ENCODE data around the gene SPTLC3.

The SPTLC3 gene

GRCh38 chr20:12966468-12967085 is 42.2 kb upstream of the SPTLC3 start:
- DNase-seq (ENCODE audit: low read depth) = no peak
- peak; percentile 60 for TF ChIP-seq CTCF (conservative IDR thresholded peaks at IDR 0.05; ENCODE audit: low read depth, low read length)
- H3K4me3 ChIP-seq (ENCODE audit: low read length) = no peak overlapping the region

DNA sequence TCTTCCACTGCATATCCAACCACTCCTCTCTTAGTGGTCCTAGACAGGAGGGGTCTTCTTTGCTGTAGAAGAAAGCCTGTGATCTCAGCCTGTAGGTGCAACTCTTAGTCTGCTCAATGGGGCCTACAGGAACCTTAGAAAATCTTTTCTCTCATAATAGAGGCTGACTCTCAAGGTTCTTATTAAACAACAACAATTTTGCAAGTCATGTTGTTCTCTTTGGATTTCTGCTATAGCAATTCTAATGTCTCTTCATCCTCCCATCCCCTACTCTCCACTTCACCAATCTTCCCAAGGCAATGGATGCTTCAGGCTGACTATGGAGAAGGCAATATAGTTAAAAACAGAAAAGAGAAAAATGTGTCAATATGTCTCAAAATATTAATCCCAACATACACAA is 40.8 kb upstream of the SPTLC3 start:
- TF ChIP-seq CTCF (conservative IDR thresholded peaks at IDR 0.05; ENCODE audit: low read depth, low read length) = no peak
- H3K4me3 ChIP-seq (ENCODE audit: low read length) = no peak overlapping the region
- DNase-seq (ENCODE audit: low read depth) = no peak

DNA sequence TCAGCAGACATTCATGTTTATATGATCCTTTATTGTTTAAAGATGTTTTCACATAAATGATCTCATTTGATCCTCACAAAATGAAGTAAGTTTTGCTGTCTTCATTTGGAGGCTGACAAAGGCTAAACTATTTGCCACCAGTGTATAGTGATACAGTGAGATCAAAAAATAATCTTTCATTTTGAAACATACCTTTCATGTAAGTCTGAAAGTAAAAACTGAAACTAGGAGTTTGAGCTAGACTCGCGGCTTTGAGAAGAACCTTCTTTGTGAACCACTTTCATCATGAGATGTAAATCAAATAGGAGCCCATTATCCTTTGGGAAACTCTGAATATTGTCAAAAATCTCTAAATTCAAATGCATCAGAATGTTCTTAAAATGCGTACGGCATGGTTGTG is 40.3 kb upstream of the SPTLC3 start:
- DNase-seq (ENCODE audit: low read depth) = no peak
- no peak for TF ChIP-seq CTCF (conservative IDR thresholded peaks at IDR 0.05; ENCODE audit: low read depth, low read length)
- H3K4me3 ChIP-seq (ENCODE audit: low read length) = no peak overlapping the region

GRCh38 chr20:12969071-12969669 is 39.6 kb upstream of the SPTLC3 start:
- DNase-seq (ENCODE audit: low read depth) = no peak
- no peak overlapping the region for H3K4me3 ChIP-seq (ENCODE audit: low read length)
- no peak for TF ChIP-seq CTCF (conservative IDR thresholded peaks at IDR 0.05; ENCODE audit: low read depth, low read length)

DNA sequence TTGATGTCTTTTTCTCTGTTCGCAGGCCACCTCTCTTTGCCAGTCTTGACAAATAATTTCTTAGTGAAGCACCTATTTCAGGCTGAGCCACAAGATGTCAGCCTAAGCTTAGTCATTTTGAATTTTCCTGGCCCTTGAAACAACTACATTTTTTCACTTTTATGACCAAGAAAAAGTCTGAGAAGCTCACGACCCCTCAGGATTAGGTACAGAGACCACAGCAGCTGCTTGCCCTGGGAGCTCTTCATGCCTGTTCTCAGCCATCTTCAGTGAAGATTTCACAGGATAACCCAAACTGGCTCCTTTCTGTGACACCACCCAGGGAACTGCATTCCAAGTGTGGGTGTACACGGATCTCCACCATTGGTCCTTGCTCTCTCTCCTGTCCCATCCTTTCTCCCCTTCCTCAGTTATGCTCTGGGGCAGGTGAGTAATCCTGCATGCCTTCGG is 38.4 kb upstream of the SPTLC3 start:
- peak; percentile 14 for DNase-seq (ENCODE audit: low read depth)
- TF ChIP-seq CTCF (conservative IDR thresholded peaks at IDR 0.05; ENCODE audit: low read depth, low read length) = peak; percentile 70
- H3K4me3 ChIP-seq (ENCODE audit: low read length) = no peak overlapping the region

DNA sequence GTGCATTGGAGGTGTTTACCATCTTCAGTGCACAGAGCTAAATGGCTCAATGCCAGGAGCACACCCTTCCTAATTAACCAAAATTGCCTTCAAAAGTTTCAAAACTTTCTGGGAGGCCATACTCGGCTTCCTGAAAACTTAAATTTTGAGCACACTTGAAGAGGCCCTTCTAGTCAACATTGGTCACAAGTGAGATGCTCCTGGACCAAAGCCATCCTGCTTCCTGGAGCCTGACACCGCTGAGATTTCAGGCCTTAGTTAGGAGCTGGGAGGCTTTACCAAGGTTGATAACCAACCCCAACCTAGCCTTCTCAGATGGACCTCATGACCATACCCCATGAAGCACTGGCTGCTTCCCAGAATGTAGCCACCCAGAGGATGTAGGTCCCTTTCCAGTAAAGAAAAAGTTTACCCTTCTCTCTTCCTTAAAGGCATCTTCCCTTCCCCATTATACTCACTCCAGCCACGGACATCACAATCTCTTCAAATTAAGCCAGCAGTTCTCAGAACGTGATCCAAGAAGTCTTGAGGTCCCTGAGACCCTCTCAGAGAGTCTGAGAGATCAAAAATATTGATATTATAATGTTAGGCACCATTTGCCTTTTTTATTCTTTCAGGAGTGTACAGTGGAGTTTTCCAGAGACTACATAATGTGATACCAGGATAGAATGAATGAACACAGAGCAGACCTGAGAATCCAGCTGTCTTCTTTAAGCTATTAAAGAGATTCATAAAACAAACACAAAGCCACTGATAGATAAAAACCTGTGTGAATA is 32.8 kb upstream of the SPTLC3 start:
- no peak for DNase-seq (ENCODE audit: low read depth)
- TF ChIP-seq CTCF (conservative IDR thresholded peaks at IDR 0.05; ENCODE audit: low read depth, low read length) = no peak
- H3K4me3 ChIP-seq (ENCODE audit: low read length) = no peak overlapping the region

Measured in retinal pigment epithelial cell (primary cell).